ENCODE results near the gene KDM3A. TPM values are rescaled to one million over a fixed set of nuclear protein-coding genes. Genes with fewer than 3 reads are reported as not detected.

Gene KDM3A
- total and polyA plus RNA-seq, 2 of the 8 experiments (the other 6 are each of a cell fraction or from before 2014, with no cell fraction given) = 15.8 to 29.2 TPM

DNA sequence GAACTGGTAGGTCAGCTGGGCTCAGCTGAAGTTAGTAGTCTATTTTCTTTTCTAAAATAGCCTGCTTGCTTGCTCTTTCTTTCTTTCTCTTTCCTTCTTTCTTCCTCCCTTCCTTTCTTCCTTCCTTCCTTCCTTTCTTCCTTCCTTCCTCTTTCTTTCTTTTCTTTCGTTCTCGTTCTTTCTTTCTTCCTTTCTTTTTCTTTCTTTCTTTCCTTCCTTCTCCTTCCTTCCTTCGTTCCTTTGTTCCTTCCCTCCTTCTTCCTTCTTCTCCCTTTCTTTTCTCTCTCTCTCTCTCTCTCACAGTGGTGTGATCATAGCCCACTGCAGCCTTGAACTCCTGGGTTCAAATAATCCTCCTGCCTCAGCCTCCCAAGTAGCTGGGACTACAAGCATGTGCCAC is 29.2 kb upstream of the KDM3A start (continued):
- TF ChIP-seq BACH1 (IDR thresholded peaks at IDR 0.05; ENCODE audit: low read length) (no peak), HDAC6 (IDR thresholded peaks at IDR 0.05; ENCODE audit: low read depth, low read length) (no peak), CEBPB (IDR thresholded peaks at IDR 0.05; ENCODE audit: low read depth, low read length) (no peak), JUND (IDR thresholded peaks at IDR 0.05; ENCODE audit: low read length) (no peak), HDAC2 (IDR thresholded peaks at IDR 0.05; ENCODE audit: borderline replicate concordance in 1 of 2, low read depth in 2 of 2, low read length in 2 of 2) (no peak), RBBP5 (IDR thresholded peaks at IDR 0.05; ENCODE audit: borderline replicate concordance, low read depth, low read length) (no peak), YY1 (IDR thresholded peaks at IDR 0.05; ENCODE audit: low read depth, low read length) (no peak), TAF1 (IDR thresholded peaks at IDR 0.05; ENCODE audit: low read depth, low read length) (no peak), KDM1A (IDR thresholded peaks at IDR 0.05; ENCODE audit: borderline replicate concordance, low read length) (no peak), GABPA (IDR thresholded peaks at IDR 0.05; ENCODE audit: borderline replicate concordance, insufficient read depth, low read length) (no peak), SIRT6 (IDR thresholded peaks at IDR 0.05; ENCODE audit: low read length) (no peak)
- TF ChIP-seq, protein P1, sequence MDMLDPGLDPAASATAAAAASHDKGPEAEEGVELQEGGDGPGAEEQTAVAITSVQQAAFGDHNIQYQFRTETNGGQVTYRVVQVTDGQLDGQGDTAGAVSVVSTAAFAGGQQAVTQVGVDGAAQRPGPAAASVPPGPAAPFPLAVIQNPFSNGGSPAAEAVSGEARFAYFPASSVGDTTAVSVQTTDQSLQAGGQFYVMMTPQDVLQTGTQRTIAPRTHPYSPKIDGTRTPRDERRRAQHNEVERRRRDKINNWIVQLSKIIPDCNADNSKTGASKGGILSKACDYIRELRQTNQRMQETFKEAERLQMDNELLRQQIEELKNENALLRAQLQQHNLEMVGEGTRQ (IDR thresholded peaks at IDR 0.05; ENCODE audit: low read length) = no peak
